ENCODE results near the gene THSD4.
"Not testable (repeated sequence)": the region's sequence is repeated elsewhere in the genome, so short reads cannot be mapped to it uniquely, and the experiment has no call there.

DNA sequence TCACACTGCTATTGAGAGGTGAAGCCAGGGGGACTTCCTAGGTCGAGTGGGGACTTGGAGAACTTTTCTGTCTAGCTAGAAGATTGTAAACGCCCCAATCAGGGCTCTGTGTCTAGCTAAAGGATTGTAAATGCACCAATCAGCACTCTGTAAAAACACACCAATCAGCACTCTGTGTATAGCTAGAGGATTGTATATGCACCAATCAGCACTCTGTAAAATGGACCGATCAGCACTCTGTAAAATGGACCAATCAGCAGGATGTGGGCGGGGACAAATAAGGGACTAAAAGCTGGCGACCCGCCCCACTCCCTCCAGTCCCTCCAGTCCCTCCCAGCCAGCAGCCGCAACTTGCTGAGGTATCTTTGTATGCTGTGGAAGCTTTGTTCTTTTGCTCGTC, 98.7 kb downstream of the THSD4 start:
- not testable (repeated sequence) for TF ChIP-seq CTCF, POLR2A (IDR thresholded peaks at IDR 0.05)
